IMR-90 (cell line): ENCODE measurements around the gene CACNA1D. TPM values are rescaled to one million over a fixed set of nuclear protein-coding genes. Genes with fewer than 3 reads are reported as not detected.

Experiments
- ATAC-seq: fragments of 200-7000 bp; cut with Tn5 transposase; 2 replicates; pipeline ENCODE4 v1.9.1; 2020; ENCODE audit warnings: low read depth, mild to moderate bottlenecking, moderate library complexity
- BruUV-seq: library from RNA; stranded (reverse); fragments of 400-500 nt; replicated peaks from 2 replicates; lab custom pipeline; 2021; lab: Mats Ljungman, UMichigan
- CTCF ChIA-PET: fragments of 300-600 bp; formaldehyde crosslinking; extraction: SDS; loops from one replicate; lab custom pipeline; 2021; ENCODE audit warnings: antibody characterized with exemption; lab: Yijun Ruan, JAX
- POLR2A ChIA-PET: fragments of 300-600 bp; sonication (Branson Sonifier 250); formaldehyde crosslinking; loops from one replicate; lab custom pipeline; 2022; ENCODE audit warnings: antibody characterized with exemption; ENCODE audit not compliant: unreplicated experiment; lab: Charles Lee
- DNase-seq: peaks from one replicate; pipeline ENCODE4 v3.0.0; 2013
- H2AFZ ChIP-seq: replicated peaks from 2 replicates; pipeline ENCODE3; 2013; ENCODE audit warnings: low read length, mild to moderate bottlenecking; ENCODE audit not compliant: poor library complexity
- H2AK5ac ChIP-seq: 2 replicates; pipeline ENCODE4 v1.6.1; 2013; ENCODE audit warnings: low read depth, low read length, inconsistent platforms
- H2AK9ac ChIP-seq: replicated peaks from 2 replicates; pipeline ENCODE3; 2013; ENCODE audit warnings: mild to moderate bottlenecking, low read depth, low read length, moderate library complexity; ENCODE audit not compliant: poor library complexity
- H2BK120ac ChIP-seq: 2 replicates; pipeline ENCODE4 v1.6.1; 2013; ENCODE audit warnings: low read depth, low read length, inconsistent platforms
- H2BK15ac ChIP-seq: 3 replicates; pipeline ENCODE4 v1.6.1; 2013; ENCODE audit warnings: low read depth, low read length, inconsistent platforms
- H2BK20ac ChIP-seq: 2 replicates; pipeline ENCODE4 v1.6.1; 2013; ENCODE audit warnings: low read depth, mild to moderate bottlenecking, inconsistent platforms, low read length, moderate library complexity
- H2BK5ac ChIP-seq: 2 replicates; pipeline ENCODE4 v1.6.1; 2013; ENCODE audit warnings: mild to moderate bottlenecking, low read depth, low read length, inconsistent platforms; ENCODE audit not compliant: poor library complexity, severe bottlenecking
- H3K14ac ChIP-seq: replicated peaks from 2 replicates; pipeline ENCODE4 v1.6.1; 2013; ENCODE audit warnings: low read depth, low read length, inconsistent platforms
- H3K18ac ChIP-seq: 2 replicates; pipeline ENCODE4 v1.6.1; 2013; ENCODE audit warnings: low read depth, low read length, control low read depth
- H3K23ac ChIP-seq: 2 replicates; pipeline ENCODE4 v1.6.1; 2013; ENCODE audit warnings: low read depth, low read length, inconsistent platforms
- H3K27ac ChIP-seq: 2 replicates; pipeline ENCODE4 v1.5.1; 2013; ENCODE audit warnings: mild to moderate bottlenecking, control low read depth, low read length; ENCODE audit not compliant: insufficient read depth
- H3K27me3 ChIP-seq: 2 replicates; pipeline ENCODE4 v1.6.1; 2013; ENCODE audit warnings: low read length; ENCODE audit not compliant: control insufficient read depth, insufficient read depth
- H3K36me3 ChIP-seq: 2 replicates; pipeline ENCODE4 v1.6.1; 2013; ENCODE audit warnings: low read length, mixed read lengths; ENCODE audit not compliant: control insufficient read depth, insufficient read depth
- H3K4ac ChIP-seq: 2 replicates; pipeline ENCODE4 v1.6.1; 2013; ENCODE audit warnings: low read depth, low read length, inconsistent platforms
- H3K4me1 ChIP-seq: 2 replicates; pipeline ENCODE4 v1.6.1; 2013; ENCODE audit warnings: low read length, mixed read lengths; ENCODE audit not compliant: control insufficient read depth, insufficient read depth
- H3K4me2 ChIP-seq: 2 replicates; pipeline ENCODE4 v1.6.1; 2013; ENCODE audit warnings: low read depth, mild to moderate bottlenecking, control low read depth, low read length, moderate library complexity
- H3K4me3 ChIP-seq: 2 replicates; pipeline ENCODE4 v1.5.1; 2013; ENCODE audit warnings: low read depth, mild to moderate bottlenecking, control low read depth, low read length, moderate library complexity; ENCODE audit not compliant: insufficient read depth
- H3K56ac ChIP-seq: 2 replicates; pipeline ENCODE4 v1.6.1; 2013; ENCODE audit warnings: low read length, inconsistent platforms; ENCODE audit not compliant: insufficient read depth; ENCODE audit errors: extremely low read depth
- H3K79me1 ChIP-seq, 2 experiments: 2 replicates each; pipeline ENCODE4 v1.6.1; 2013; ENCODE audit warnings: low read length in 2 of 2, inconsistent platforms in 1 of 2, low read depth in 1 of 2
- H3K9ac ChIP-seq: 2 replicates; pipeline ENCODE4 v1.6.1; 2013; ENCODE audit warnings: low read depth, low read length, control low read depth
- H3K9me1 ChIP-seq: 2 replicates; pipeline ENCODE4 v1.6.1; 2013; ENCODE audit warnings: low read length, inconsistent platforms; ENCODE audit not compliant: insufficient read depth
- H3K9me3 ChIP-seq: 2 replicates; pipeline ENCODE4 v1.6.1; 2013; ENCODE audit warnings: low read length; ENCODE audit not compliant: control insufficient read depth, insufficient read depth
- H4K20me1 ChIP-seq: 2 replicates; pipeline ENCODE4 v1.6.1; 2013; ENCODE audit warnings: low read length, inconsistent platforms; ENCODE audit not compliant: insufficient read depth
- H4K5ac ChIP-seq: 2 replicates; pipeline ENCODE4 v1.6.1; 2013; ENCODE audit warnings: mild to moderate bottlenecking, low read depth, low read length, control low read depth
- H4K8ac ChIP-seq, 2 experiments: 2 replicates each; pipeline ENCODE4 v1.6.1; 2013; ENCODE audit warnings: low read depth in 2 of 2, low read length in 2 of 2, control low read depth in 1 of 2, inconsistent platforms in 1 of 2
- H4K91ac ChIP-seq: 2 replicates; pipeline ENCODE4 v1.6.1; 2013; ENCODE audit warnings: low read depth, low read length, inconsistent platforms; ENCODE audit not compliant: insufficient read depth
- CEBPB ChIP-seq: IDR thresholded peaks from 2 replicates; pipeline ENCODE4 v1.6.1; 2012; ENCODE audit warnings: low read depth, low read length, improper control_type of control experiment
- MAFK ChIP-seq: IDR thresholded peaks from 2 replicates; pipeline ENCODE4 v1.6.1; 2012; ENCODE audit warnings: low read depth, low read length, improper control_type of control experiment
- NFE2L2 ChIP-seq: fragments of 150-350 bp; IDR thresholded peaks from 2 replicates; pipeline ENCODE4 v1.6.1; 2016; ENCODE audit warnings: low read depth, mild to moderate bottlenecking, low read length
- RFX5 ChIP-seq: IDR thresholded peaks from 2 replicates; pipeline ENCODE4 v1.8.0; 2012; ENCODE audit warnings: low read depth, mild to moderate bottlenecking, low read length, moderate library complexity
- USF2 ChIP-seq: fragments of 150-350 bp; IDR thresholded peaks from 2 replicates; pipeline ENCODE4 v1.6.1; 2017; ENCODE audit warnings: mild to moderate bottlenecking, antibody characterized with exemption, low read length, low read depth
- WGBS, 2 experiments: methylation state at CpG; one replicate each; pipeline versions ENCODE4 v1.1.5 to v1.1.7; 2013; ENCODE audit warnings: missing lambda C conversion rate in 2 of 2; ENCODE audit not compliant: insufficient read length in 1 of 2; ENCODE audit errors: extremely low coverage in 2 of 2; 5-methylcytosine and 5-hydroxymethylcytosine counted together
- dilution Hi-C: fragments of 300-500 bp; cut with HindIII; formaldehyde crosslinking; loops from one replicate; pipeline ENCODE4 v1.14.3; 2018; ENCODE audit warnings: low sequenced_read_pairs; ENCODE audit not compliant: unreplicated experiment
- in situ Hi-C: fragments of 300-500 bp; cut with MboI; formaldehyde crosslinking; loops from 3 replicates; pipeline ENCODE4 v1.14.3; 2019; ENCODE audit warnings: low sequenced_read_pairs, inconsistent platforms, mixed read lengths
- intact Hi-C: fragments of 100-400 bp; cut with micrococcal nuclease; formaldehyde crosslinking; loops from 2 replicates; pipeline ENCODE4 v1.10.0; 2022
- polyA plus RNA-seq, 3 experiments: library from polyadenylated mRNA; depleted of rRNA; stranded (reverse); fragments of >200 nt; gene quantifications; 2 replicates each; pipeline ENCODE4 v1.2.3, GENCODE V29; 2012; ENCODE audit warnings: low replicate concordance in 1 of 3
- total RNA-seq: library from RNA; depleted of rRNA; stranded (reverse); fragments of >200 nt; gene quantifications from 2 replicates; pipeline ENCODE4 v1.2.3, GENCODE V29; 2012
- TF ChIP-seq, protein P1 (sequence below): fragments of 150-350 bp; IDR thresholded peaks from 2 replicates; pipeline ENCODE4 v1.6.1; 2016; ENCODE audit warnings: low read depth, mild to moderate bottlenecking, low read length, moderate library complexity, borderline replicate concordance

The CACNA1D gene
- total and polyA plus RNA-seq, 2 of the 4 experiments (the other 2 are of a cell fraction) = 0.07 TPM; not detected in 1

- Histone ChIP-seq H2BK120ac (no peak overlapping the region), H3K4me3 (no peak overlapping the region), H3K23ac (no peak overlapping the region), H3K9me1 (peaks cover 20% of the 10 kb centered on the region), H3K9me3 (no peaks in the 10 kb centered on the region), H3K36me3 (no peaks in the 10 kb centered on the region), H3K56ac (no peak overlapping the region), H3K27me3 (peaks cover 5% of the 10 kb centered on the region), H2AFZ (no peak overlapping the region), H2AK9ac (peak overlapping the region; percentile 37), H2BK15ac (no peak overlapping the region), H3K4me1 (peaks cover 14% of the 10 kb centered on the region), H4K91ac (no peak overlapping the region), H4K8ac (no peak overlapping the region), H3K4me2 (no peak overlapping the region), H2BK20ac (no peak overlapping the region), H4K5ac (no peak overlapping the region), H3K18ac (no peak overlapping the region), H3K9ac (no peak overlapping the region), H3K27ac (no peak overlapping the region), H3K79me1 (no peaks in the 10 kb centered on the region), H3K4ac (no peak overlapping the region), H2BK5ac (no peak overlapping the region), H2AK5ac (no peak overlapping the region), H3K14ac (no peak overlapping the region), H4K20me1 (no peaks in the 10 kb centered on the region)
- dilution Hi-C loops = no loop called here
- no TSS peak for BruUV-seq
- intact Hi-C loops = no loop called here
- DNase-seq = no peak
- ChIA-PET CTCF (no interaction called here), POLR2A (no interaction called here)
- ATAC-seq = no peak
- in situ Hi-C loops = no loop called here
- 96% methylated on average over 5 of the region's 12 CpGs; no CpG with 5 or more reads in 1 of the 2 experiments for WGBS, 2 experiments
- TF ChIP-seq CEBPB (no peak), NFE2L2 (no peak), USF2 (no peak), RFX5 (no peak), MAFK (no peak)
- TF ChIP-seq, protein P1, sequence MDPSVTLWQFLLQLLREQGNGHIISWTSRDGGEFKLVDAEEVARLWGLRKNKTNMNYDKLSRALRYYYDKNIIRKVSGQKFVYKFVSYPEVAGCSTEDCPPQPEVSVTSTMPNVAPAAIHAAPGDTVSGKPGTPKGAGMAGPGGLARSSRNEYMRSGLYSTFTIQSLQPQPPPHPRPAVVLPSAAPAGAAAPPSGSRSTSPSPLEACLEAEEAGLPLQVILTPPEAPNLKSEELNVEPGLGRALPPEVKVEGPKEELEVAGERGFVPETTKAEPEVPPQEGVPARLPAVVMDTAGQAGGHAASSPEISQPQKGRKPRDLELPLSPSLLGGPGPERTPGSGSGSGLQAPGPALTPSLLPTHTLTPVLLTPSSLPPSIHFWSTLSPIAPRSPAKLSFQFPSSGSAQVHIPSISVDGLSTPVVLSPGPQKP = no peak
These were observed 314.9 kb downstream of the CACNA1D start for GRCh38 chr3:53809267-53809666.
